Esophagus muscularis mucosa (tissue), 3 donors: ENCODE measurements around the gene VRK1.

ENCODE experiments used
- POLR2AphosphoS5 ChIP-seq, 2 donors: sonication (generic); formaldehyde crosslinking; IDR thresholded peaks; one replicate each; pipeline ENCODE4 v1.6.1; 2017; ENCODE audit warnings: antibody characterized with exemption in 2 of 2
- TF ChIP-seq, protein P1 (sequence below), 3 experiments: fragments of 200-600 bp in 2 of 3; fragments of 450-650 bp in 1 of 3; sonication (generic) in 2 of 3; IDR thresholded peaks; one replicate each; pipeline ENCODE4 v1.5.1; 2017 to 2019; ENCODE audit warnings: antibody characterized with exemption in 3 of 3, mild to moderate bottlenecking in 2 of 3, moderate library complexity in 1 of 3

DNA sequence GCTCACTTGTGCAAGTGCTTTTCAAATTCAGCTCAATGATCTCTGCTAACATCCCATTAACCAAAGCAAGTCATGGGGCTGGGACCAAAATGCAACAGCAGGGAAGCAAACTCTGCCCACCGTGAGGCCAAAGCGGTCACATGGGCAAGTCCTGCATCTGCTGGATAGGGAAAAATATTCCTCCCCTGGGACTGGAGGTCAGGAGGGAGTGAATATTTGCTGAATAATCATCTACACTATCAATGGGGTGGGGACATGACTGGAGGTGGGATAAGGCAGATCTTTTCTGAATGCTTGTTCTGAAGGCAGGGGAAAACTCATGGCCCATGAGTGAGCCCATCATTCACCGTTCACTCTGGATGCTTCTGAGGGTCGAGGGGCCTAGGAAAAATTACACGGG is 45.1 kb upstream of the VRK1 start:
- TF ChIP-seq, protein P1, sequence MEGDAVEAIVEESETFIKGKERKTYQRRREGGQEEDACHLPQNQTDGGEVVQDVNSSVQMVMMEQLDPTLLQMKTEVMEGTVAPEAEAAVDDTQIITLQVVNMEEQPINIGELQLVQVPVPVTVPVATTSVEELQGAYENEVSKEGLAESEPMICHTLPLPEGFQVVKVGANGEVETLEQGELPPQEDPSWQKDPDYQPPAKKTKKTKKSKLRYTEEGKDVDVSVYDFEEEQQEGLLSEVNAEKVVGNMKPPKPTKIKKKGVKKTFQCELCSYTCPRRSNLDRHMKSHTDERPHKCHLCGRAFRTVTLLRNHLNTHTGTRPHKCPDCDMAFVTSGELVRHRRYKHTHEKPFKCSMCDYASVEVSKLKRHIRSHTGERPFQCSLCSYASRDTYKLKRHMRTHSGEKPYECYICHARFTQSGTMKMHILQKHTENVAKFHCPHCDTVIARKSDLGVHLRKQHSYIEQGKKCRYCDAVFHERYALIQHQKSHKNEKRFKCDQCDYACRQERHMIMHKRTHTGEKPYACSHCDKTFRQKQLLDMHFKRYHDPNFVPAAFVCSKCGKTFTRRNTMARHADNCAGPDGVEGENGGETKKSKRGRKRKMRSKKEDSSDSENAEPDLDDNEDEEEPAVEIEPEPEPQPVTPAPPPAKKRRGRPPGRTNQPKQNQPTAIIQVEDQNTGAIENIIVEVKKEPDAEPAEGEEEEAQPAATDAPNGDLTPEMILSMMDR (IDR thresholded peaks at IDR 0.05): no peak
- TF ChIP-seq POLR2AphosphoS5 (IDR thresholded peaks at IDR 0.05): no peak
